ENCODE data around the gene LHX8.
A peak's percentile ranks its signal among the peaks of the same experiment; 100 is the strongest.

LHX8 gene

GRCh38 chr1:75203415-75204277 is 69.5 kb downstream of the LHX8 start:
- DNase-seq (ENCODE audit: low read depth) = peak; percentile 62
- peak; percentile 75 for TF ChIP-seq CTCF (IDR thresholded peaks at IDR 0.05; ENCODE audit: insufficient read depth, low read depth, low read length, missing control alignments)
- H3K4me3 ChIP-seq (ENCODE audit: low read length) = no peak overlapping the region

- peak; percentile 4 for DNase-seq (ENCODE audit: low read depth)
- no peak for TF ChIP-seq CTCF (IDR thresholded peaks at IDR 0.05; ENCODE audit: insufficient read depth, low read depth, low read length, missing control alignments)
- no peak overlapping the region for H3K4me3 ChIP-seq (ENCODE audit: low read length)
These were observed 74.7 kb downstream of the LHX8 start for GRCh38 chr1:75208862-75209261.
